Measurements from ENCODE around the gene NRDE2.

The NRDE2 gene

DNA sequence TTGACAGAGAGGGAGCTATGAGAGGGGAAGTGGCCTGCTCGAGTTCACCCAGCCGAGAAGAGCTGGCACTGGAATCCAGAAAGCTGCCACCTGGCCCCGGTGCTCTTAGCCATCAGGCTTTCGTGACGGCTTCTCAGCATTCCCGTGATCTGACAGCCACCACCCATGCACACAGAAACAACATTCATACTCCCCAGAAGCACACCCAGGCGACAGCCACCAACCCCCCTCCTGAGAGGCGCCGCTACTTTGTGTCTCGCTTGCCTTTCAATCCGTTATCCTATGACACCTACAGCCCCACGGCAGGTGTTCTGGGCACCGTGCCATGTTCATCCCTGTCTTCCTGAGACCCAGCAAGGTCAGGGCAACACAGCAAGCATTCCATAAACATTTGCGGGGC, 44.0 kb downstream of the NRDE2 start:
- Histone ChIP-seq H3K9me2 (replicated peaks; ENCODE audit: insufficient read depth, low read length) (no peaks in the 10 kb centered on the region), H3K36me3 (replicated peaks; ENCODE audit: insufficient read depth, low read length) (no peaks in the 10 kb centered on the region), H3K9me3 (replicated peaks; ENCODE audit: insufficient read depth, low read length) (no peaks in the 10 kb centered on the region), H3K27me3 (replicated peaks; ENCODE audit: insufficient read depth, low read length) (no peaks in the 10 kb centered on the region), H4K20me1 (ENCODE audit: insufficient read depth, low read length) (no peaks in the 10 kb centered on the region), H3K79me2 (ENCODE audit: low read length) (no peaks in the 10 kb centered on the region), H3K4me1 (ENCODE audit: low read length) (no peaks in the 10 kb centered on the region), H3F3A (ENCODE audit: insufficient read depth, low read length) (no peaks in the 10 kb centered on the region), H2AFZ (ENCODE audit: low read length) (no peak overlapping the region), H3K9ac (ENCODE audit: low read length) (no peak overlapping the region), H3K27ac (ENCODE audit: low read length) (no peak overlapping the region), H3K4me3 (ENCODE audit: low read length) (no peak overlapping the region), H3K4me2 (ENCODE audit: low read depth, low read length) (no peak overlapping the region)
- TF ChIP-seq, protein P1, sequence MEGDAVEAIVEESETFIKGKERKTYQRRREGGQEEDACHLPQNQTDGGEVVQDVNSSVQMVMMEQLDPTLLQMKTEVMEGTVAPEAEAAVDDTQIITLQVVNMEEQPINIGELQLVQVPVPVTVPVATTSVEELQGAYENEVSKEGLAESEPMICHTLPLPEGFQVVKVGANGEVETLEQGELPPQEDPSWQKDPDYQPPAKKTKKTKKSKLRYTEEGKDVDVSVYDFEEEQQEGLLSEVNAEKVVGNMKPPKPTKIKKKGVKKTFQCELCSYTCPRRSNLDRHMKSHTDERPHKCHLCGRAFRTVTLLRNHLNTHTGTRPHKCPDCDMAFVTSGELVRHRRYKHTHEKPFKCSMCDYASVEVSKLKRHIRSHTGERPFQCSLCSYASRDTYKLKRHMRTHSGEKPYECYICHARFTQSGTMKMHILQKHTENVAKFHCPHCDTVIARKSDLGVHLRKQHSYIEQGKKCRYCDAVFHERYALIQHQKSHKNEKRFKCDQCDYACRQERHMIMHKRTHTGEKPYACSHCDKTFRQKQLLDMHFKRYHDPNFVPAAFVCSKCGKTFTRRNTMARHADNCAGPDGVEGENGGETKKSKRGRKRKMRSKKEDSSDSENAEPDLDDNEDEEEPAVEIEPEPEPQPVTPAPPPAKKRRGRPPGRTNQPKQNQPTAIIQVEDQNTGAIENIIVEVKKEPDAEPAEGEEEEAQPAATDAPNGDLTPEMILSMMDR (IDR thresholded peaks at IDR 0.05; ENCODE audit: low read length), result no peak
- TF ChIP-seq EZH2 (optimal IDR thresholded peaks at IDR 0.05; ENCODE audit: low read depth, low read length) (no peak), EZH2phosphoT487 (IDR thresholded peaks at IDR 0.05; ENCODE audit: low read length) (no peak)
- no peak for DNase-seq

DNA sequence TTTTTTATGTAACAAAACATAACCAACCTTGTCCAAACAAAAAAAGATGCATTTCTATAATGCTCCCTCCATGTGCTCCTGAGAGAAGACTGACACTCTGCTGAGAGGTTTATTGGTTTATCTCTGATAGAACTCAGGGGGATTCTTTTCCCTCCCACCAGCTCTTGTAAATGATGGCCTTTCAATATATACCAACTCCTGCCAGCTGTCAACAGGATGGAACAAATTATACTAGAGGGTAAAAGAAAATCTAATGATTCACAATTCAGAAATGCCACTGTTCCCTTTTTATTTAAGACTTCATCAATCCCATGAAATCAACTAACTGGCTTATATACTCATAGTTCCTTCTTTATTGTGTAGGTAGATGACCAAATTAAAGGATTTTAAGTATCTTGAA, 50.0 kb downstream of the NRDE2 start:
- H3K36me3 ChIP-seq (replicated peaks; ENCODE audit: insufficient read depth, low read length), result no peaks in the 10 kb centered on the region
- no peak for DNase-seq
- no peak overlapping the region for H2AFZ ChIP-seq (ENCODE audit: low read length)

DNA sequence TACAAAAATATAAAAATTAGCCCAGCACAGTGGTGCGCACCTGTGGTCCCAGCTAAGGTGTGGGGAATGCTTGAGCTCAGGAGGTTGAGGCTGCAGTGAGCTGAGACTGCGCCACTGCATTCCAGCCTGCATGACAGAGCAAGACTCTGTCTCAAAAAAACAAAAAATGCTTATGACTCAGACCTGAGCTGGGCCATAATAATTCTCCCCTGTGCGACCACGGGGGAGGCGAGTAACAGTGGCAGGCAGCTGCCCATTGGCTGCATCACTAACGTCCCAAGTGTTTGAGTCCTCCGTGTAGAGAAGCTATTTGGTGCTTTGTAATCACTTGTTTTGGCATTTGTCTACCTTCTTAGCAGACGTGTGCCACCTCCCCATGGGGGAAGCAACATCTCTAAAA, 50.5 kb downstream of the NRDE2 start:
- Histone ChIP-seq H4K20me1 (ENCODE audit: insufficient read depth, low read length) (no peaks in the 10 kb centered on the region), H2AFZ (ENCODE audit: low read length) (no peak overlapping the region), H3K9ac (ENCODE audit: low read length) (no peak overlapping the region), H3K9me3 (replicated peaks; ENCODE audit: insufficient read depth, low read length) (no peaks in the 10 kb centered on the region), H3K4me1 (ENCODE audit: low read length) (no peaks in the 10 kb centered on the region), H3K27me3 (replicated peaks; ENCODE audit: insufficient read depth, low read length) (no peaks in the 10 kb centered on the region), H3K4me3 (ENCODE audit: low read length) (no peak overlapping the region), H3K36me3 (replicated peaks; ENCODE audit: insufficient read depth, low read length) (no peaks in the 10 kb centered on the region), H3K9me2 (replicated peaks; ENCODE audit: insufficient read depth, low read length) (no peaks in the 10 kb centered on the region), H3F3A (ENCODE audit: insufficient read depth, low read length) (no peaks in the 10 kb centered on the region), H3K27ac (ENCODE audit: low read length) (no peak overlapping the region), H3K4me2 (ENCODE audit: low read depth, low read length) (no peak overlapping the region), H3K79me2 (ENCODE audit: low read length) (no peaks in the 10 kb centered on the region)
- no peak for DNase-seq
- TF ChIP-seq EZH2phosphoT487 (IDR thresholded peaks at IDR 0.05; ENCODE audit: low read length), result no peak
- TF ChIP-seq, protein P1 (IDR thresholded peaks at IDR 0.05; ENCODE audit: low read length), result no peak
- TF ChIP-seq EZH2 (optimal IDR thresholded peaks at IDR 0.05; ENCODE audit: low read depth, low read length), result no peak

More for the DNA sequence above, 50.0 kb downstream of the NRDE2 start:
- H3K9ac ChIP-seq (ENCODE audit: low read length), result no peak overlapping the region
- no peak overlapping the region for H3K4me3 ChIP-seq (ENCODE audit: low read length)
- no peak for TF ChIP-seq EZH2 (optimal IDR thresholded peaks at IDR 0.05; ENCODE audit: low read depth, low read length)
- H3K9me2 ChIP-seq (replicated peaks; ENCODE audit: insufficient read depth, low read length), result no peaks in the 10 kb centered on the region
- H3F3A ChIP-seq (ENCODE audit: insufficient read depth, low read length), result no peaks in the 10 kb centered on the region
- no peaks in the 10 kb centered on the region for H3K79me2 ChIP-seq (ENCODE audit: low read length)
- H3K27me3 ChIP-seq (replicated peaks; ENCODE audit: insufficient read depth, low read length), result no peaks in the 10 kb centered on the region
- H4K20me1 ChIP-seq (ENCODE audit: insufficient read depth, low read length), result no peaks in the 10 kb centered on the region
- H3K4me1 ChIP-seq (ENCODE audit: low read length), result no peaks in the 10 kb centered on the region
- no peaks in the 10 kb centered on the region for H3K9me3 ChIP-seq (replicated peaks; ENCODE audit: insufficient read depth, low read length)
- no peak overlapping the region for H3K4me2 ChIP-seq (ENCODE audit: low read depth, low read length)
- H3K27ac ChIP-seq (ENCODE audit: low read length), result no peak overlapping the region

DNA sequence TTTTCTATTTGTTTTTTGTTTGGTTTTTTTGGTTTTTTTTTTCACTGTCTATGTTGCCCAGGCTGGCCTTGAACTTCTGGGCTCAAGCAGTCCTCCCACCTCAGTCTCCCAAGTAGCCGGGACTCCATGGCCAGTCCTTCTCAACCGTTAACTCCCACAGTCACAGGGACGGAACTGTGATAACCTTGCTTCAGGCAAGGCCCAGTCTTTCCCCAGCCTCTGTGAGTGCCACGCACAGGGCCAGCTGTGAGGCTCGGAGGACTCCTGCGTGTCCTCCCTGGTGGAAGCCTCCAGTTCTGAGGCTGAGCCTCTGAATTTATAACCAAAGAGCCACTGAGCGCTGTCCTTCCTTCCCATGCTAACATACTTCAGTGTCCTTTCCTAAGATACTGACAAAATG, 51.6 kb downstream of the NRDE2 start:
- Histone ChIP-seq H3K27ac (ENCODE audit: low read length) (no peak overlapping the region), H3F3A (ENCODE audit: insufficient read depth, low read length) (no peaks in the 10 kb centered on the region), H3K79me2 (ENCODE audit: low read length) (no peaks in the 10 kb centered on the region), H3K9ac (ENCODE audit: low read length) (no peak overlapping the region), H4K20me1 (ENCODE audit: insufficient read depth, low read length) (no peaks in the 10 kb centered on the region), H3K4me2 (ENCODE audit: low read depth, low read length) (no peak overlapping the region), H3K9me3 (replicated peaks; ENCODE audit: insufficient read depth, low read length) (no peaks in the 10 kb centered on the region), H2AFZ (ENCODE audit: low read length) (no peak overlapping the region), H3K4me1 (ENCODE audit: low read length) (no peaks in the 10 kb centered on the region), H3K9me2 (replicated peaks; ENCODE audit: insufficient read depth, low read length) (no peaks in the 10 kb centered on the region), H3K27me3 (replicated peaks; ENCODE audit: insufficient read depth, low read length) (no peaks in the 10 kb centered on the region), H3K4me3 (ENCODE audit: low read length) (no peak overlapping the region), H3K36me3 (replicated peaks; ENCODE audit: insufficient read depth, low read length) (no peaks in the 10 kb centered on the region)
- TF ChIP-seq EZH2phosphoT487 (IDR thresholded peaks at IDR 0.05; ENCODE audit: low read length) (no peak), EZH2 (optimal IDR thresholded peaks at IDR 0.05; ENCODE audit: low read depth, low read length) (no peak)
- TF ChIP-seq, protein P1 (IDR thresholded peaks at IDR 0.05; ENCODE audit: low read length), result no peak
- no peak for DNase-seq

Data from MM.1S (cell line).